Stimulated activated CD4-positive, alpha-beta T cell treated with anti-CD3 and anti-CD28 coated beads, Interleukin-15, amount 100 ng/mL, for 1 hour (primary cell): ENCODE data around the gene PNCK.

Experiments
- DNase-seq, 2 donors: peaks; one replicate each; pipeline ENCODE4 v3.0.0-alpha.2; 2020; ENCODE audit warnings: low read depth in 1 of 2, low spot score in 1 of 2

PNCK gene

DNA sequence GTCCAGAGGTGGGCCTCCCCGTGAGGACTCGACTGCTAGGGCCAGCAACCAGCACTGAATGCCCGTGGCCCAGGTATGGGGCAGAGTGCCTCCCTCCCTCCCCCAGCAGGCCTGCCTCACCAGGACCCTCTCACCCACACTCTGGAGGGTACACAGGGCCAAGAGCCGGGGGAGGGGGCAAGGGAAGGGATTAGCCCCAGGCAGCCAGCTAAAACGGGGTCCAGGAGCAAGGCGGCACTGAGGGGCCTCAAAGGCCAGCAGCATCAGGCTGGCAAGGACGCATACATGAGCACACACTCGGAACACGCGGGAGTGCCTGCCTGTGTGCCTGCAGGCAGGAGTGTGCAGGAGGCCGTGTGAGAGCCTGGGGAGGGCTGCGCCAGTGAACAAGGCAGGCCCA lies 44.9 kb downstream of the PNCK start:
- no peak for DNase-seq

DNA sequence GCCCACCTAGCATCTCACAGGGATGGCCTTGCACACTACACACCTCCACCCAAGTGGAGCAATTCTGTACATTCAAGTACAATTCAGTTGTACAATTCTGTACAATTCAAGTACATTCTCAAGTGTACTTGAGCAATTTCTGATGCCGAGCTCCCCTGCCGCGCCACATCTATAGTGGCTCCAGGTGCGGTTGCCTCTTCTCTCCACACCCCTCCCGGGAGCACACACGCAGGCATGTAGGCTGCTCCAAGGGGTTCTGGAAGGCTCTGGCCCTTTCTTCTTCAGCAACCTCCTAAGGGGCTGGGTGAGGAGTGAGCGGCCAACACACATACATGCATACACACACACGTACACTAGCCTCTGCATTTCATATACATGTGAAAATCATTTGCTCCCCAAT lies 45.5 kb downstream of the PNCK start:
- no peak for DNase-seq

DNA sequence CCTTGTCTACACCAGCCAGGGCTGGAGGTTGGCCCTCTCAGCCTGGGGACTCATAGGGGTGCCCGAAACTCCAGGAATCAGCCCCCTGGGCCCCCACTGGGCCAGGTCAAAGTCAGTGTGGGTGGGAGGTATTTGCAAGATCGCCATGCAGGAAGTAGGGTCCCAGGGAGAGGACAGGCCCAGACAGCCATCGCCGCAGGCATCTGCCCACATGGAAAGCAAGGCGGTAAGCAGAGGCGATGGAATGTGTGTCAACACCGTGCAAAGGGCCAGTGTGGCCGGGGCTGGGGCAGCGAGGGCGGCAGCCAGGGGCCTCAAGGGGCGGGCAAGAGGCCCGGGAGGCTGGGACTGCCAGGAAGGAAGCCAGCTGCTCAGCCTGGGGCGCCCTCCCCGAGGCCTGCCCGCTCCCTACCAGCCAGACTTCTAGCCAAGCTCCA lies 45.9 kb downstream of the PNCK start:
- DNase-seq, result no peak

DNA sequence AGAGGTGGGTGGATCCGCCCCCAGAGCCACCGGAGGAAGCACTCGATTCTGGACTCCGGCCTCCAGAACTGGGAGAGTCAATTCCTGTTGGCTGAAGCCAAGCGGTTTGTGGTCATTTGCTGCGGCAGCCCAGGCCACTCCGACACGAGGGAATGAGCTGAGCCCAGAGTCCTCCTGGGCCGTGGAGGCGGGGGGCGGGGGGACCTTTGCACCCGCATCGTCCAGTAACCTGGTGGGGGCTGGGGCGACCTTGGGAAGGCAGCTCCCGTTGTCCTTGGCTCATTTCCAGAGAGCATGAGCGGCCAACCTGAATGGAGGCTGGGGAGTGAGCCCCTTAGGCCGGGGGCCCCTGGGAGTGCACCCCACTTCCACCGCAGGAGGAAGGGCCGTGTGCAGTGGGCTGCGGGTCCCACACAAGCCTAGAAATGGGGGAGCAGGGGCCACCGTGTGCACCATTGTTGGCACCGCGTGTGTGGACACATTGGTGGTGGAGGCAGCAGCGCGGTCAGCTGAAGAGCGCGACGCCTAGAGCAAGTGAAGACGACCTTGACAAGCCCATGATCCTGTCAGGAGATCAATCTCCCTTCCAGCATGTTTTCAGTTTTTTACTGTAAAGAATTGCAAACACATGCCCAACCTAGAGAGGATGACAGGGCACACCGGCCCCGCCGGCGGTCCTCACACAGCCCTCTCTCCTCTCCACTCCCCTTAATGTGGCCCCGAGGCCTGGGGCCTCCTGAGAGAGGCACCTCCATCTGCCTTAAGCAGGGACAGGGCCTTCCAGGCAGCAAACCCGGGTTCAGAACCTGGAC lies 46.5 kb downstream of the PNCK start:
- DNase-seq, result no peak

DNA sequence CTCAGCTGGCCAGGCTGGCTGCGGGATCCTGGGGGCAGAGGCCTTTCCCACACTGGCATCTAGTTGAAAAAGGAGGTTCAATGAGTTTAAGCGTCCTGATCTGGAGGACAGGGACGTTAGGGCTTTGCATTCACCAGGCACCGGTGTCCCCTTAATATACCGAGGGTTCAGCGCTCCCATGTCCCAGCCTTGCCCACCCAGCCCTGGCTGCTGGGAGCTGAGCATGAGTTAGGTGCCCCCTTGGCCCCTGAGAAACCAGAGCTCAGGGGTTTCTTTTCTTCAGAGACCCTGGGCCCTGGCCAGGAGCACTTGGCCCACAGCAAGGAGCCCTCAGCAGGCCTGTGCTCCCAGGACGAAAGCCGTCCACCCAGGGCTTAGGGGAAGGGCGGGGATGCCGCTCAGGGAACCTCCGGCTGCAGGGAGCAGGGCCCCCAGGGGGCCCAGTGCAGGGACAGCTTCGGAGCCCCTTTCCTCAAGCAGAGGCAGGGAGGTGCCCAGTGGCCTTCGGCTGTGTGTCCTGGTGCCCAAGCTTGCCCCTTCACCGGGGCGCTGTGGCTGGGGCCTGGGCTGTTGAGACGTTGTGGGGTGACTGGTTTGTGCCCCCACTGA lies 47.5 kb downstream of the PNCK start:
- no peak for DNase-seq

DNA sequence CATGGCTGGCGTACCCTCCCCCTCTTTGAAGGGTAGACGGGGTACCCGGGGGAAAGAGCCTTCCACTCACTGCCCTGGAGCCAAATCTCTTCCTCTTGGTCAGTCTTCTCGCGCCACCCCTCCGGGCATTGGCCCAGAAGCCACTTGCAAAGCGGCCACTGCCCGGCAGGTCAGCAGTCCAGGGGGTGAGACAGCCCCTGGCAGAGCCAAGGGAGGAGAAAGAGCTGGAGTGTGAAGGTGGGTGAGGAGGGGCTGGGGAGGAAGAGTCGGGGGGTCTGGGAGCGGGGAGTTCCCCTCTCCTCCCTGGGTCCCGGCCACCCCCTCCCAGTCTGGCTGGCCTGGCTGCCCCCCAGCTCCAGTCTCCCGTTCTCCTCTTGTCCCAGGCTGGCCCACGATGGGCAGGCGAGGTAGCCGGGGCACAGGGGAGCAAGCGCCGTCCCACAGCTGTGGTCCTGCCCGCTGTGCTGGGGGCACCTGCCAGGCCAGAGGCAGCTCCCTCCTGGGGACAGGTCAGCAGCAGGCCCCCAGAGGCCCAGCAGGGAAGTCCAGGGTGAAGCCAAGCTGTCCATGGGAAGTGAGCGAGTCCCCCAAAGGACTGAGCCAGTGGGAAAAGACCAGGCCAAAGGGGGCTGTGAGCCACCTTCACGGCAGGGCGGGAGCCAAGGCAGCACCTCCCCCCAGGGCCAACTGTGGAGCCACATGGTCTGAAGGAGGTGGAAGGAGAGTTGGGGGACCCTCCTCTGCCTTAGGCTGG lies 48.2 kb downstream of the PNCK start:
- no peak for DNase-seq

DNA sequence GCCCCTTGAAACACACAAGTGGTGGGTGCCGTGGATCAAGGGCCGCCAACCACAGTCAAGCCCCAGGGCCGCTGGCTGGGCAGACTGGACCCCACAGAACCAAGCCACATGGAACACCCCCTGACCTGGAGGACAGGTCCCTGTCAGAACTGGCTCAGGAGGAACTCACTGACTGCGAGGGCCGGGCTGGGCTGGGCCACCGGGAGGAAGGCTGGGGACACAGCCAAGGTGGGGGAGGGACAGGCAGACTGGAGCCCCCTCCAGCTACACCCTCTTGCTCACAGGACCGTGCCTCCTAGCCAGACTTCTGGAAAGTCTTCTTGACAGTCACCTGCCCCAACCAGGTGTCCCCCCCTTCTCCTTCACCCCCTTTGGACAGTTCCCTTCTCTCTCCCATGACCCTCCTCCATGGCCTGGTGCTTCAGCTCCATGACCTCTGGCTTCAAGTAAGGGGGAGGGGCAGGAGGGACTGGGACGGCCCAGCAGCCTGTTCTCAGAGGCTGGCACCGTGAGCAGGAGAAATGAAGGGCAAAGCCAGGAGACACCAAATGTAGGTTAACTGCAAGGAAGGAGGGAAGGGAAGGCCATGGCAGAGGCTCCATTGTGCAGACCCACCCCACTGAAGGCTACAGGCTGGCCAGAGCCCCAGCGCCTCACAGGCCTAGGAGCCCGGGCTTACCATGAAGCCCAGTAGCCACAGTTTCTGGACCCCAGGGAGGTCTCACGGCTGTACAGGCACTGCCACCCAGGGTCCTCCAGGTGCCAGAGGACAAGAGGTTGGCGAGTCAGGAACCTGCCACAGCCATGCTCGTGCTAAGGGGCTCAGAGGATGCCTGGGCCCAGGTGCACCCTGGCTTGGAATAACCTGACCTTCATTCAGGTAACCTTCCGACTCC lies 49.2 kb downstream of the PNCK start:
- DNase-seq, result no peak

DNA sequence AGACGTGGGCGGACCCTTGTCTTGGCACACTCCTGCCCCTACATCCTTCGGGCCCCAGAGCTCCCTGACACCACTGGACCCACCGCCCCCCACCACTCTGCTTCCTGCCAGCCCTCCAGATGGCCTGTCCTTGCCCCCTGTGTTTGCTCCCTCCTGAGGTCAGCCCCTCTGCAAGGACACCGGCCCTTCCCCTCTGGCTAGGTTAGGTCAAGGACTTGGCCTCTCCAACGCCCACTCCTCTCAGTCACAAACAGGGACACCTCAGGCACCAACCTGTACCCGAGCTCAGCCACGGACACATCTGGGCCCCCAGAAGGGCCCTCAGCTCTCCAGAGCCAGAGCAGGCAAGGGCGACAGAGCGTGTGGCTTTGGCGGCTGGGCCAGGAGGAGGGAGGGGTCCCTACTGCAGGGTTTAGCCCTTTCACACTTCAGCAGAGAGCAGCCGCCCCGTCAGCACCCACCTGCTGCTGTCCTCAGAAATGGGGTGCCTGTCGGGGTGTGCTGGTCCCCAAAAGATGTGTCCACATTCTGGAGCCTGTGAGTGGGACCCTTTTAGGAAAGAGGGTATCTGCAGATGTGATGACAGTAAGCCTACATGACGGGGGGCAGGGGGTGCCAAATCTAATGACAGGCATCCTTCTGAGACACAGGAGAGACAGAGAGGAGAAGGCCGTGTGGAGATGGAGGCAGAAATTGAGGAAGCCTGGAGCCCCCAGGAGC lies 50.1 kb downstream of the PNCK start:
- DNase-seq, result no peak

DNA sequence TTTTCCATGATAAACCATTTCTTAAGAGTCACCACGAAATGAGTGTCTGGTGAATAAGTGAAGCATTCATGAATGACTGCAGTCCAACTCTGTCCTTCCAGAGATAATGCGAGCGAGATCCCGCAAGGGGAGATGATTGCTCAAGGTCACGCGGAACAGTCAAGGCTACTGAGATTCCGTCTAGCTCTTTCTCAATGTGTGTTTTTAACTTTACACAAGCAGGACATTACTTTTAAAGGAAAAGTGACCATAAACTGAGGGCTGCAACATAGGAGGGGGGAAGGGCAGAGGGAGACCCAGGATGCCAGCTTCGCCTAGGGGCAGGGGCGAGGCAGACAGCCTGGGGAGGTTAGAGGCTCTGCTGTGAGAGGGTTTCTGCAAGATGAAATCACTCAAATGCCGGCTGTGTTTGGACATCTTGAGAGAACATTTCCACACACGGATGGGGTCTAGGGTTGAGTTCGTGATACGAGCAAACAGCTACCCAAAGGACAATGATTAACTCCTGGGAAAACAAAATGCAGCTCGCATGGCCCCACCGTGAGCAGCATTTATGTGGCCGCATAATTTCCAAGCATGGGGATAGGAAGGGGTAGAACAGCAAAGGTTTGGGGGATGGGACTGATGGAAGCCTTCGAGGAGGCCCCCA lies 50.8 kb downstream of the PNCK start:
- DNase-seq, result no peak

DNA sequence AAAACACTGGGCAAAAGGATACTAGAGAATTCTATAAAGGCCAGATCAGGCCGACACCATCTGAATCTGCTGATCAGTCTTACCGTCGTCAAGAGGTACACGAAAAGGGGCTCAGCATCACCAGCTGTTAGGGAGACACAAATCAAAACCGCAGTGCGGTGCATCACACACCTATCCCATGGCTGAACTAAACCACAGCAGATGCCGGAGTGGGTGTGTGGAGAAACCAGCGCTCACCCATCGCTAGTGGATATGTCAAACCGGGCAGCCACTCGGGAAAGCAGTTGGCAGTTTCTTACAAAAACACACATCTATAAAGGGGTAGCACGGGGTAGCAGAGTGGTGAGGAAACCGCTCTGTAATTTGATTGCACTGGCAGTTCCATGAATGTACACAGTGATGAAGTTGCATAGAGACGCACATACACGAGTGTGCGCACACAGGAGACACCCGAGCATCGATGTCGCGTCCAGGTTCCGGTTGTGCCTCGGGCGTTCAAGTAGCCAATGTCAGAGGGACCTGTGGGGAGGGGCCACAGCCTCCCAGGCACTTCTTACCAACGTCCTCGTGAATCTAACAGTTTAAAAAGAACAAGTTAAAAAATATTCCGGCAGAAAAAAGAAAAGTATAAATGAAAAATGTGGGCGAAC lies 51.5 kb downstream of the PNCK start:
- no peak for DNase-seq

DNA sequence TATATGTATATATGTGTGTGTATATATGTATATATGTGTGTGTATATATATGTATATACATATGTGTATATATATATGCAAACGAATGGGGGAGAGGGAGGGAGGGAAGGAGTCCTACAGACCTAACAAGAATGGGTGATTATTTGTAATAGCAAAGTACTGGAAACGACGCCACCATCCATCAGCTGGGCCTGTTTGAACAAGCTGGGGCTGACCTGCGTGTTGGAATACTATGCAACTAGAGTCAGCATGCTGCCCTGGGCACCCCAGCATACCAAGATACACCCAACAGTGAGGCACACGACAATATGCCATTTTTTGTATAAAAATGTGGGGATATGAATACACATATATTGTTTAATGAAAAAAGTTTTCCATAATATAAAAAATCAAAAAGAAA lies 53.0 kb downstream of the PNCK start:
- no peak for DNase-seq
